VCaP (cell line): Measurements from ENCODE around the gene RARB.

Experiments used
- H3K27ac ChIP-seq: fragments of 450-650 bp; 2 replicates; pipeline ENCODE4 v1.5.1; 2017
- CTCF ChIP-seq: fragments of 450-650 bp; conservative IDR thresholded peaks from 2 replicates; pipeline ENCODE4 v1.5.1; 2017; ENCODE audit warnings: mild to moderate bottlenecking, moderate library complexity

Gene RARB

DNA sequence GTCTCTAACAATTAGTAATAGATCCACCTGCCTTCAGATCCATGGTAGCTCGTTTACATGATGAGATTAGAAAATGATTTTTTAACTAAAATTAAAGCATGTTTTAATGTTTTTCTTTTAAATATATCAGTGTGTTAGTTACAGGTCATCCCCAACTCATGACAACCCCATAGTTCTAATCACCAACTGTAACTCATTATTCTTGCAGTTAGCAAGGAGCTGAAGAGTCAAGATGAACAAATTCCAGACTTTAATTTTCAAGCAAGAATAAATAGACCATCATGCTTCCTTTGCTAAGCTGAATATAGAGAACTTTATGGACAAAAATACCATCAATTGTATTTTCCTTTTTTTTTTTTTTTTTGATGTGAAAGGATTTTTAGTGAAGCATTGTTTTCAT, 135.5 kb downstream of the RARB start:
- H3K27ac ChIP-seq, result no peak overlapping the region
- no peak for TF ChIP-seq CTCF

- no peak for TF ChIP-seq CTCF
- no peak overlapping the region for H3K27ac ChIP-seq
Observed at GRCh38 chr3:25564075-25564474, 136.0 kb downstream of the RARB start.

GRCh38 chr3:25565807-25566206, 137.7 kb downstream of the RARB start:
- H3K27ac ChIP-seq, result no peak overlapping the region

GRCh38 chr3:25566358-25566920, 138.4 kb downstream of the RARB start:
- TF ChIP-seq CTCF, result no peak
- no peak overlapping the region for H3K27ac ChIP-seq

More at GRCh38 chr3:25565807-25566206, 137.7 kb downstream of the RARB start:
- no peak for TF ChIP-seq CTCF

DNA sequence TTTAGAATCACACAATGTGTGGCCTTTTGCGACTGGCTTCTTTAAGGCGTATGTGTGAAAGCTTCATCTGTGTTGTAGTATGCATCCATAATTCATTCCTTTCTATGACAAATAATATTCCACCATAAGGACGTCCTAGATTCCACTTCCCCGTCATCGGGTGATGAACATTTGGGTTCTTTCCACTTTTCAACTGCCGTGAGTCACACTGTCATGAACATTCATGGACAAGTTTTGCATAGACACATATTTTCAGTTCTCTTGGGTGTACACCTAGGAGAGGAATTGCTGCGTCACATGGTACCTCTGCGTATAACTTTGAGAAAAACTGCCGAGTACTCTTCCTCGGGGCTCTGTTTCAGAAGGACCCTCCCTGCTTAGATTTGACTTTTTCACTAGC, 139.3 kb downstream of the RARB start:
- TF ChIP-seq CTCF, result no peak
- H3K27ac ChIP-seq, result no peak overlapping the region

- no peak overlapping the region for H3K27ac ChIP-seq
- no peak for TF ChIP-seq CTCF
Observed at GRCh38 chr3:25567806-25568524, 139.9 kb downstream of the RARB start.

DNA sequence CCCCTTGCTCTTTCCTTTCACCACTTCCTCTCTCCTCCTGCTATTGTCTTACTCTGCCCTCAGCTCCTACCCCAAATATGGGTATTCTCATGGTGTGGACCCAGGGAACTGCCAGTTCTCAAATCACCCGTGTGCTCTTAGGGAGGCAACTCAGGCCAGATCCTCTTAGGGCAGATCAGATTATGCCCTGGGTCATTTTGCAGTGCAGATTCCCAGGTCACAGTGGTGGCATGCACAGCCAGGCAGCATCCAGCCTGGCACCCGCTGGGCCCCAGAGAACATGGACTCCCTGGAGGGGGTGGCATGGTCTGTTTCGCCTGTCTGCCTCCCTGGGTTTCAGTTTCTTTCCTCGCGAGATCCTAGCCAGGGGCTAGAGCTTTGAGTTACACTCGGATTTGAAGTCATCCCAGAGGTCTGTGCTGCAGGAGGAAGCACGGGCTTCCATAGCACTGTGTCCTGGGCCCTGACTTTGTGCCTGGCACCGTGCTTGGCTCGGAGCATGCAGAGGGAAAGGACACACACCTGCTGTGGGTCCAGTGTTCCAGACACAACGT, 140.5 kb downstream of the RARB start:
- H3K27ac ChIP-seq, result no peak overlapping the region
- TF ChIP-seq CTCF, result no peak
